Stimulated activated CD8-positive, alpha-beta memory T cell treated with anti-CD3 and anti-CD28 coated beads, Interleukin-7, amount 100 ng/mL, for 4 hours (primary cell): ENCODE measurements around the gene CDK2AP2.

Experiments
- DNase-seq, 2 donors: peaks; one replicate each; pipeline ENCODE4 v3.0.0-alpha.2; 2020; ENCODE audit warnings: low read depth in 2 of 2

CDK2AP2 gene

GRCh38 chr11:67503119-67504004 lies 4.6 kb downstream of the CDK2AP2 start:
- no peak for DNase-seq

- DNase-seq: no peak
Observed at GRCh38 chr11:67502328-67502979, 5.5 kb downstream of the CDK2AP2 start.

GRCh38 chr11:67501854-67502253 lies 6.1 kb downstream of the CDK2AP2 start:
- DNase-seq: no peak

DNA sequence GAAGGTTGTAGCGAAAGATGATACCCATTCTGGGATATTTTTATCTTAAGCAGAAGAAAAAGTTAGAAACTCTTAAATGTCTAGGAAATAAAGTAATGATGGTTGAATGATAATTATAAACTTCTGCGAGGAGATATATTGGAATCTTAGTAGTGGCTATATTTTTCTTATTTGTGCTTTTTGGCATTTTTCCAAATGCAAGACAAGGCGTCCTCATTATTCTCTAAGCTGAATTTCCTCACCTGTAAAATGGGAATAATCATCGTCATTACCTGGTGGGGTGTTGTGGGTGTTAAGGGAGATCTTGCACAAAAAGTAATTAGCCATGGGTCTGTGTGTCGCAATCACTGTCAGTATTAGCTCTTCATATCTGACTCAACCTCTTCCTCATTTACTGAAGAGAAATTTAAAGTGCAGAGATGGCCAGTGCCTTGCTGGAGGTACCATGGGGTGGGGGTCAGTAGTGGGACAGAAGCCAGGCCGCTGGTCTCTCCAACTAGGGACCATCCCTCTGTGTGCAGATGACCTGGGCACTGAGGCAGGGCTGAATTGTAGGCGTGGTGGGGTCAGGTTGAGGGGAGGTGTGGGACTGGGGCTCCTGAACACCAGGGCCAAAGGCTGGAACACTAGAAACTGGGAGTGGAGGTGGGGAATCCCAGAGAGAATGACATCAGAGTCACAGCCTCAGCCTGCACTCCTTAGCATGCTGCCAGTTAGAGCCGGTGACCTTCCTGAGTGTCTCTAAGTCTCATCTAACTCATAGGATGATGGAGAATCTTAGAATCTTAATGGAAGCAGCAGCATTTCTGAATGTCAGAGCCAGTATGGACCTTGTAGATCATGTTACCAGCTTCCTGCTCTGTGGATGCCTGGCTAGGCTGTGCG lies 6.9 kb downstream of the CDK2AP2 start:
- no peak for DNase-seq

GRCh38 chr11:67500484-67500821 lies 7.5 kb downstream of the CDK2AP2 start:
- no peak for DNase-seq

DNA sequence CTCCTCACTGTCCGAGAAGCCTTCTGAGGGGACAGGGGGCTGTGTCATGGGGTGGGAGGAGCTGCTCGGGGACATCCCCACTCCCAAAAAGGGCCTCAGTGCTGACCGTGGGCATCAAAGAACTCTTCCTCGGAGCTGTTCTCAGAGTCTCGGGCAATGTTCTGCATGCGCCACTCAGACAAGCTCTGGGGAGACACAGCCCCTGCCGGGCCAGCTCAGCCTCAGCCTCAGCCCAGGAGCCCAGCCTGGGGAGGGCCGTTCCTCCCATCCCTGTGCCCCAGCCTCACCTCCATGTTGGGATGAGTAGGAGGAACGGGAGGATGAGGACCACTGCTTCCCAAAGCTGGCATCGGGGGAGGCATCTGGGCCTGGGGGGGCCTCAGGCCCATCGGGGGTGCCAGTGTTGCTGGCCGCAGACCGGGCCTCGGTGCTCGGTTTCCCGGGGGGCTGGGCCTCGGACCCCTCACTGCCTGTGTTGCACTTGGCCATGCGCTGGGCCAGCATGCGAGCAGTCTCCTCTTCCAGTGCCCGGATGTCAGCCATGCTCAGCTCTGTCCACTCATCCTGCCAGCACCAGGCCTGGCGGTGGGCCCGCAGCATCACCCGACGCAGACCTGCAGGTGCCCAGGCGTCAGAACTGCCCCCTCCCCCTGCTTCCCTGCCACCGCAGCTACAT lies 8.0 kb downstream of the CDK2AP2 start:
- no peak for DNase-seq

- DNase-seq: no peak
Observed at GRCh38 chr11:67498544-67498972, 9.4 kb downstream of the CDK2AP2 start.

- DNase-seq: no peak
Observed at GRCh38 chr11:67497656-67498291, 10.2 kb downstream of the CDK2AP2 start.

GRCh38 chr11:67496113-67496512 lies 11.8 kb downstream of the CDK2AP2 start:
- no peak for DNase-seq

- DNase-seq: no peak
Observed at GRCh38 chr11:67495234-67496005, 12.5 kb downstream of the CDK2AP2 start.

GRCh38 chr11:67494371-67495233 lies 13.4 kb downstream of the CDK2AP2 start:
- no peak for DNase-seq

DNA sequence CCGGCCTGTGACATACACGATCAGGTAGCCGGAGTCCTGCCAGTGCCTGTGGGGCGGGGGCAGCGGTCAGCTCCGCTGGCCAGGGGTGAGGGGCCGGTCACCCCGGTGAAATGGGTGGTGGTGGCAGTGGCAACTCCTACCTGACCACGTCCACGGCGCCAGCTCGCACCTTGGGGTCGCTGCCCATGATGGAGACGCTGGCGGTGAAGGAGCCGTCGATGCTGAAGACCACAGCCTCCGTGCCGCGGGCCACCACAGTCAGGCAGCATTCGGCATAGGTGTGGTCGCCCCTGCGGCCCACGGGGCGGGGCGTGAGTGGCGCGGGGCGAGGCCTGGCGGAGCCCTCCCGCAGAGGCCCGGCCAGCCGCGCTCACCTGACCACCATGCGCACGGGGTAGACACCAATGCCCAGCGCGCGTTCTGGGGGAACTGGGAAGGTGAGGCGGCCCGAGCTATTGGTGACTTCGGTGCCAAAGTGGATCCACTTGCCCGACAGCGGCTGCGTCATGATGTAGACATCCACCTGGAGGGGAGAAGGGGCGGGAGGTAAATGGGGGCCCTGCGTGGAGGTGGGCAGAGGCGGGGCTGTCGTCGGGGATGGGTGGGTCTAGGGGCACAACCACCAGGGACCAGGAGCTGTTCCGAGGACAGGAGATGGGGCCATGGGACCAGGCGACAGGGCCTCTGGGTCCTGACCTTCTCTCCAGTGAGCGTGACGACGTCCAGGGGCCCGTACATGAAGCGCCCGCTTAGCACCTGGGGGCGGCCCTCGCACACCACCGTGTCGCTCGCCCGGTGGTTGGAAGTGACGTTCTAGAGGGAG lies 14.2 kb downstream of the CDK2AP2 start:
- no peak for DNase-seq

DNA sequence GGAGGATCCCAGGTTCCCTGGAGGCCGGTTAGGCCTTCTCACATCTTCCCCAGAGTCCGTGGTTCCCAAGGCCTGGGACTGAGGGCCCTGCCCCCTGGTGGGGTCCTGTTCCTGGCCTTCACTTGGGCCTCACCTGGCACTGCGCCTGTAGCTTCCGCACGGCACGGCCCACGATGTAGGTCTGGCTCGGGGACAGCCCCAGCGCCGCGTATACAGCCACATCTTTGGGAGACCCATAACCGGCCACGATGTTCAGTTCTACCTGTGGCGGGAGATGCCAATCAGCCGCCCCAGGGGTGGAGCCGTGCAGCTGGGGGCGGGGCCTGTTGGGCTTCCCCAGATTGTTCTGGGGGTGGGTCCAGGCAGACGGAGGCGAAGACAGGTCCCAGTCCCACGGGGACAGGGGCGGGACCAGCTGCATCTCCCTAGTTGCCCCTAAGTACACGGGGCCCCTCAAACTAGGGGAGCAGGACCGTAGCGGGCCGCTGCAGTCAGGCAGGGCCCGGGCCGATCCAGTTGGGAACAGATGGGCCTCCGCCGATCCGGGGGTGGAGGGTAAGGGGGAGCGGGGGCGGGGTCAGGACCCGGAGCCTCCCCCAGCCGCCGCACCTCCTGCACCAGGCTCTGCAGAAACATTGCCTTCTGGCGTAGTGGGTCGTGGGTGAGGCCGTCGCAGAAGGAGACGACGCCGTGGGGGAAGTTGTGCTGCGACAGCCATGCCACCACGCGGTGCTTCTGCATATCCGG lies 15.0 kb downstream of the CDK2AP2 start:
- no peak for DNase-seq

DNA sequence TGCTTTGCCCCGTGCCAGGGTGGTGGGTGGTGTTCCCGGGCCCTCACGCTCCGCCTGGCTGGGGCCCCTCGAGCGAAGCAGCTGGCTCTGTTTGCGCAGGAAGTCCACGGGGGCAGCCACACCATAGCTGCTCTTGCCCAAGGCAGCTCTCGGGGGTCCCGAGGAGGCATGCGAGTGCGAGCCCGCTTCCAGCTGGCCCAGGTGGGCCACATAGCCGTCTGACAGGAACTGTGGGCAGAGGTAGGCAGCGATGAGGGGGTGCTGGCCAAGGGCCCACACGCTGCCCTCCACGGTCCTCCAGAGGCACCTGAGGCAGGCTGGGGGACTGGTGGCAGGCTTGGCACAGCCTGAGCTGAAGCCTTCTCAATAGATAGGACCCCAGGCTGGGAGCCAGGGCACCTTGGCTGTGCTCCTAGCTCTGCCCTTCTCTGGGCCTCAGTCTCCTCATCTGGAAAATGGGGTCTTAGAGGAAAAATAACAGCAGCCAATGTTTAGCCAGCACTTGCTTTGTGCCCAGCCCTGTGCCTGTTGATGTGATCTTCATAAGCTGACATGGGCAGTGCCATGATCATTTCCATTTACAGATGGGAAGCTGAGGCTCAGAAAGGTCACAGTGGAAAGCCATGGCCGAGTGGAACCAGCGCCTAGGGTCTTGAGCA lies 15.8 kb downstream of the CDK2AP2 start:
- no peak for DNase-seq

DNA sequence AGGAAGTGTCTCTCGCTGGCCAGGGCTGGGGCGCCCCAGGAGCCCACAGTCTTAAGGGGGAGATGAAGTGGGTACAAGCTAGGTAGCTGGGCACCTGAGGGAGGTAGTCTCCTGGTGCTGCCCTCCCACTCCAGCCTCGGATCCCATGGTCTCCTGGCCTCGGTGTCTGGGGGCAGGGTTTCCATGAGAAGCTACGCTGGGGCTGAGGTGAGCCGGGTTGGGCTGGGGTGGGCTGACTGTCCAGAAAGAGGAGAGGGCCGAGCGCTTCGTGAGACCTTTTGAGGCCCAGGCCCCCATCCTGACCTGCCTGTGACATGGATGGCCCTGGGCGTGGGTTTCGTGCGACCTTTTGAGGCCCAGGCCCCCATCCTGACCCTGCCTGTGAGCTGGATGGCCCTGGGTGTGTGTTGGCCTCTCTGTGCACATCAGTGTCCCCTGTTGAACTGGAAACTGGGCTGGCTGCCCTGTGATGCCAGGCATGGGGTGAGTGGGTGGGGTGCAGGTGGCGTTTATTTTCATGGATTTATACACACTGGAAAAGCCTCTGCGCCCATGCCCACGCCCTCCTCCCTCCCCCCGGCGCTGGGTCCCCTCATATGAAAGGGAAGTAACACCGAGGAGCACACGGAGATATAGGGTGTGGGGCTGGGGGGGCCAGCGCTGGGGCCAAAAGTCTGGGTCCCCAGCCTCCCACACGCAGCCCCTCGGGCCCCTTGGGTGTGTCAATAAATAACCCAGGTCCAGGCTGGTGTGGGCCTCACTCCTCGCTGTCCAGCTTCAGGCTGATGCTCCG lies 16.5 kb downstream of the CDK2AP2 start:
- DNase-seq: no peak

- DNase-seq: no peak
Observed at GRCh38 chr11:67490727-67491065, 17.3 kb downstream of the CDK2AP2 start.
